DMS 273 (cell line): ENCODE data around the gene DTNBP1.

Experiments
- DNase-seq: peaks from one replicate; lab custom pipeline; 2025; ENCODE audit not compliant: unreplicated experiment; lab: John Stamatoyannopoulos, UW

The DTNBP1 gene

DNA sequence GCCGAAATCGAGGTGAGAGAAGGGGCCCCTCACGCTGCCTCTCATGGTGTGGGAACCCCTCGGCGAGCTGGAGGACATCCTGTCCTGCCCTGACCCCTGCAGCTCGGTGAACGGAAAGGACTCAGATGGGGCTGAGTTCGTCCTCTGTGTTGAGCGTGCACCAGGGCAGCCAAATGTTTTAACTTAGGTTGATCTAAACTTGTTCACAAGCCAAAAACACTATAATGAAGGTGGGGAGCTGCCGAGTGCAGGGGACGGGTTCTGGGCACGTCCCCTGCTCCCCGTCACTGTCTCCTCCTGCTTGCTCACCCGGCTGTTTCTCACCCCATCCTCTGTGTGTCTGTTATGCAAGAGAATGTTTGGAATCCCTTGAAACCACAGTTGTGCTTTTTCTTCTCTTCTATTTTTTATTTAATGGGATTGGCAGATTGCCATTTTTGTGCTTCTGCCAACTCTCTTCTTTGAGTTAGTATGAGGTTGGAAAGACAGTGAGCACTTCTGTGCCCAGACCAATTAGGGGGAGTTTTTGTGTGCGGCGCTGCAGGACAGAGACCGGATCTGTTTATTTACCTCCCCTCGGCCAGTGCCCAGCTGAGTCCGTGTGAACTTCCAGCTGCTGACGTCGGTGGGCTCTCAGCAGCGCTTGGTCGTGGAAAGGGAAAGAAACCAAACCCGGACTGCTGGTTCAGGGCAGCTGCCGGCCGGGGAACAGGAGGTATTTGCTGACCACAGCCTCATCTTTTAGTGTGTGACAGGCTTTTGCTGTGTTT is 158.1 kb downstream of the DTNBP1 start:
- DNase-seq: peak; percentile 80

DNA sequence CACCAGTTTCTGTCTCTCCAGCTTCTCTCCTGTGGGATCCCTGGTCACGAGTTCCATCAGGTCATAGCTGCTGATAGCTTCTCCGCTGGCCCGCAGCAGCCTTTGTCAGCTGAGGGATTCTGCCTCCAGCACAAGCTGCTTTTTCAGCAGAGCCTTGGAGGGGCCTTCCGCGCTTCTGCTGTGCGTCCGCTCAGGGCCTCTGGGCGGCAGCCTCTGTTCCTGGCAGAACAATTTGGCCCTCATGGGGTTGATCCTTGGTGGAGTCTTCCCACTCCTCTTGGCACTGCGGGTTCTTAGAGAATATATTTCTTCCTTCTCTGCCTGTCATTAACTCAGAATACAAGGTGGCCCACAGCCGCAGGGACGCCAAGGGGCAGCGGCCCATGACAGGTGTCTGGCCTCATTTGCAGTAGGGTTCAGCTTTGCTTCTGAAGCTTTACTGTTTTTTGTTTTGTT is 158.8 kb downstream of the DTNBP1 start:
- DNase-seq: peak; percentile 53

DNA sequence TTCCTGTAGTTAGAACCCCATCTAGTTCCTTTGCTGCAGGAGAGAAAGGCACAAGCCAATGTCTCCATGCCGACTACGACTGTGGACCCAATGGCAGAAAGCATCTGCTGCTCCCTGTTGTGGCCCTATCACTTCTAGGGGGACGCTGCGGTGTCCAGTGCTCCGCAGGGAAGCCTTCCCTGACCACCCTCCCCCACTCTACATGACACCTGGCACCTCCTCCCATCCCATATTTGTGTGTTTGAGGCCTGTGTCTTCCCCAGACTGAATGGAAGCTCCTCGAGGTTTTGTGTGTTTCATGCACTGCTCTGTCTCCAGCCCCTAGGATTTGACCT is 159.5 kb downstream of the DTNBP1 start:
- DNase-seq: no peak

DNA sequence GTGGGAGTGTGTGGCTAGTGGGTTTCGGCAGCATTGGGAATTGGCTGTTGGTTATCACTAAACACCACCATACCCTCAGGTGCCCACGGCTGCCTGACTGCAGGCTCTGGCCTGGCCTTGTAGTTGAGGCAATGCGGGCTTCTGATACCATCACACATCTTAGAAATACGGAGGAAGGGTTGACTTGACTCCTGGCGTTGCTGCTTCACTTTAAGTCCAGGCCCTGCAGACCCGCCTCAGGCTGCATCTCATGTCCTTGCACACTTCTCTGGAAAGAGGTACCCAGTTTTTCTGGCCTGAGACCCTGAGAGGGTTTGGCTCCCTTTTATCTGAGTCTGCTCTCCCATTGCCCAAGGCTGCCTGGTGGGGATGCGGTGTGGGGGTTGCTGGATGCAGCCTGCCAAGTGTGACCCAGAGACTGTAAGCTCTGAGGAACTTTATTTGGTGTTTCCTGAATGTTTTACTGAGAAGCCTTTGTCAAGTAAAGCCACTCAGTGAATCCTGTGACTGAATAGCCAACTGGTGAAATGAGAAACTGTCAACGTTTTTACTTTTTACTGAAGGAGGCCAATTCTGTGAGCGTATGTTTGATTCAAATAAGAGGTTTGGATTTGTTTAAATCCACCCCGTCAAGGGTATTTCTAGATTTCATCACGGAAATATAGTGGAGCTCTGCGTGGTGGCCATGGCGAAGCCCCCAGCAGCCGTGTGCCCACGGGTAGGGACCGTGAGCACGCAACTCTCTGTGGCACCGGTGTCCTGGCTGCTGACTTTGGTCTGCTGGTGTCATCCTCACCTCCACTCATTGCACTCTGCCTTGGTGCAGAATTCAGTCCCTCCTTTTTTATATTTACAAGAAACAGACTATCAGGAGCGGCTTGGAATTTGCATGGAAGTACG is 160.1 kb downstream of the DTNBP1 start:
- no peak for DNase-seq

DNA sequence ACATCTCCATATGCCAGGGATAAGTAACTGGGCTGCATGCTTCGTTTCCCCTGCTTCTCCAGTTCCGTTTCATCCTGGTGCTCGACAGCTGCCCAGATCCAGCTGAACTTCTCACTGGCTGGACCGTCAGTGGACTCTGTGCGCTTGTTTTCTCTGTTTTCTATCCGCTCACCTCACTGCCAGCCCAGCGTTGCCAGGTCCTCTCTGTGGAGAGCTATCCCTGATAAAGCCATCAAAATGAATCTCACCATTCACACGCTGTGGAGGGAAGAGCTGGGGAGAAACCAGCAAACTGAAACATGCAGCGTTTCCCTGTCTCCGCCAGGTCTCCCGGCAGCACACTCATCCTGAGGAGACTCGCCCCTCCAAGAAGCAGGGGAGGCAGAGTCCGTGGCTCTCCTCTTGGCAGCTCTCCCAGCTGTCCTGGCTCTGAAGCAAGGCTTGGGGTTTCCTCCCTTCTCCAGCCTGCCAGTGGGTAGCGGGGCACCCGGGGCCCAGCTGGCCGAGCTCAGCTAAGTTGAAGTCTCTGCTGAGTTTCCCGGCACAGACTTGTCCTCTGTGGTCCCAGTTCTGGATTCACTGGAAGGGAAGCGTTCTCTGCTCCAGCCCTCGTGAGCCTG is 160.9 kb downstream of the DTNBP1 start:
- peak; percentile 37 for DNase-seq

DNA sequence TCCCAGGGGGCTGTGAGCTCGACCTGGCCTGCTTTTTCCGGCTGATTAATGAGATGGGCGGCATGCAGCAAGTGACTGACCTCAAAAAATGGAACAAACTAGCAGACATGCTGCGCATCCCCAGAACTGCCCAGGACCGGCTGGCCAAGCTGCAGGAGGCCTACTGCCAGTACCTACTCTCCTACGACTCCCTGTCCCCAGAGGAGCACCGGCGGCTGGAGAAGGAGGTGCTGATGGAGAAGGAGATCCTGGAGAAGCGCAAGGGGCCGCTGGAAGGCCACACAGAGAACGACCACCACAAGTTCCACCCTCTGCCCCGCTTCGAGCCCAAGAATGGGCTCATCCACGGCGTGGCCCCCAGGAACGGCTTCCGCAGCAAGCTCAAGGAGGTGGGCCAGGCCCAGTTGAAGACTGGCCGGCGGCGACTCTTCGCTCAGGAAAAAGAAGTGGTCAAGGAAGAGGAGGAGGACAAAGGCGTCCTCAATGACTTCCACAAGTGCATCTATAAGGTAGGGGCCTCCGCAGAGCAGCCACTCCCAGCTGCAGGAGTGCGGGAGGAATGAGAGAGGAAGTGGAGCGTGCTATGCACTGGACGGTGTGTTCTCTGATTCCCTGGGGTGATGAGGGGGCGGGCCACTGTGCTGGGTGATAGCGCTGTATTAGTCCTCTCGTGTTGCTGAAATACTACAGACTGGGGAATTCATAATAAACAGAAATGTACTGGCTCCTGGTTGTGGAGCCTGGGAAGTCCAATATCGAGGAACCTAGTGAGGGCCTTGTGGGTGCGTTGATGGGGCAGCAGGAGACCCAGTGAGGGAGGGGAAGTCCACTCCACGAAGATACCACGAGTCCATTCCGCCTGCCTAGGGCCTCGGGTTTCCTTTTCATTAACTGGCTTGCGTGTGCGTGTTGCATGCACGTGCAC is 161.7 kb downstream of the DTNBP1 start:
- peak; percentile 27 for DNase-seq

DNA sequence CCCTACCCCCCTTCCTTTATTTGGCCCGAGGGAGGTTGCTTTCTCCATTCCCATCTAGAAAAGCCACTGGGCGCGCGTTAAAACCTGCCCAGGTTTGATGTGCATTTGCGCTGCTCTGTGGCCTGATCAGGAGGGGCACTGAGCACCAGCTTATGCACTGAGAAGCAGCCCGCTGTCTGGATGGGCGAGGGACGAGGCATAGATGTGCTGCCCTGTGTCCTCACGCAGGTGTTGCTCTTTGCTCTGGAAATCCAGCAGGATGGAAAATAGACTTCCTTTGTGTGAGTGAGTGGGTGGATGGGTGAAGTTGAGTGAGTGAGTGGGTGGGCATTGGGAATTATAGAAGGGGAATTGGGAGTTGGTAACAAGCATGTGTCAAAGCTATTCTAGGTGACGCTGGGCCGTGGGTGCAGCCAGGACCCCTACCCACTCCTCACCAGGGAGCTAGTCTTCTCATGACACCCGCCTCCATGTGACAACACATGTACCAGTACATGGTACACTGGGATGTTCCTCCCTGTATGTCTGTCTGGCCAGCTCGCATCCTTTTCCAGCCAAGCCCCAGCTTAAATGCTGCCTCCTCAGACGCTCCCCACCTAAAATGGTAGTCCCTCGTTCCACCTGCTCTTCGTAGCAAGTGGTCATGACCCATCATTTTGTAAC is 162.6 kb downstream of the DTNBP1 start:
- DNase-seq: no peak

DNA sequence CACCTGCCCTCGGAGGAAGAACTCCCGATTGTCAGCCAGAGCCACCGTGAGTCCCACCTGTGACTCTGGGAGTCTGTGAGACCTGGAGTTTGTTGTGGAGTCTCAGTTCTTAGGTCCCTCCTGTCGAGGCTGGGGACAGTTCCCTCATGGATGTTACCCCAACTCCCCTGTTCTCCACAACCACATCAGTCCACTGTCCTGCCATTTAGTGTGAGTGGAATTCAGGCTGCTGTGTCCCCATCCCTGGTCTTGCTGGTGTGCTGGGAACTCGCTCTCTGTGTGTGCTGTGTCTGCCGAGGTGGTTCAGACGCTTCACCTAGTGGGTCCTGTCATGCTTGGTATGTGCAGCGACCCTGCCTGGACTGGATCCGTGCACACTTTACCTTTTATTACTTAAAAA is 163.2 kb downstream of the DTNBP1 start:
- DNase-seq: no peak

DNA sequence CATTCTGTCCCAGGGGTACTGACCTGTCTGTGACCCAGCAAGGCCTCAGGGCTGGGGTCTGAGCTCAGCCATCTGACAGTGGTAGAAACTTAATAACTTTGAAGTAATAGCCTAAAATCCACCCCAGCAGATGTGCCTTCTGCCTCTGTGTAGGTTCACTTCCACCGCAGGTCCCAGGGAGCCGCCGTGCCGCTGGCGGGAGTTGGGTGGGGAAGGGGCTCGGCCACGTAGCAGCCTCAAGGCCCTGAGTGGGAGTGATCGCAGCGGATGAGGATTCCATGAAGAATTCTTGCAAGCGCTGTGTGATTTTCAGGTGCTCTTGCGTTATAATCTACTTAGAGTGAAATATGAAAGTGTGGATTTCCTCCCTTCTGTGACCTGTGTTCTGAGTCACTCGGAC is 163.7 kb downstream of the DTNBP1 start:
- no peak for DNase-seq

DNA sequence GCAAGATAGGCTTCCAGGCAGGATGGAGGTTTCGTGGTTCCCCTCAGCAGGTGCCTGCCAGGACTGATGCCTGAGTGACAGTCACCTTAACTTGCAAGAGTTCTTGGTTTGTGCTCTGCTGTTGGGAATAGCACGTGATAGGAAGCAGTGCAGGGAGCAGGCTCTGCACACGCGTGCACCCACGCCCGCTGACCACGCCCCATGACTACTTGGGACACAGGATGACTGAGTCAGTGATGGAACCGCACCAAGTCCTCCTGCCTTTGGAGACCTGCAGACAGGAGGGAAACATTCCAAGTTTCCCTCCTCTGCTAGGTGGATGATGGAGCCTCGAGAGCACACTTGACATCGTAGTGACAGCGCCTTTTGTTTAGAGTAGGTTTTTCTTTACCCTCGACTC is 164.2 kb downstream of the DTNBP1 start:
- DNase-seq: no peak

DNA sequence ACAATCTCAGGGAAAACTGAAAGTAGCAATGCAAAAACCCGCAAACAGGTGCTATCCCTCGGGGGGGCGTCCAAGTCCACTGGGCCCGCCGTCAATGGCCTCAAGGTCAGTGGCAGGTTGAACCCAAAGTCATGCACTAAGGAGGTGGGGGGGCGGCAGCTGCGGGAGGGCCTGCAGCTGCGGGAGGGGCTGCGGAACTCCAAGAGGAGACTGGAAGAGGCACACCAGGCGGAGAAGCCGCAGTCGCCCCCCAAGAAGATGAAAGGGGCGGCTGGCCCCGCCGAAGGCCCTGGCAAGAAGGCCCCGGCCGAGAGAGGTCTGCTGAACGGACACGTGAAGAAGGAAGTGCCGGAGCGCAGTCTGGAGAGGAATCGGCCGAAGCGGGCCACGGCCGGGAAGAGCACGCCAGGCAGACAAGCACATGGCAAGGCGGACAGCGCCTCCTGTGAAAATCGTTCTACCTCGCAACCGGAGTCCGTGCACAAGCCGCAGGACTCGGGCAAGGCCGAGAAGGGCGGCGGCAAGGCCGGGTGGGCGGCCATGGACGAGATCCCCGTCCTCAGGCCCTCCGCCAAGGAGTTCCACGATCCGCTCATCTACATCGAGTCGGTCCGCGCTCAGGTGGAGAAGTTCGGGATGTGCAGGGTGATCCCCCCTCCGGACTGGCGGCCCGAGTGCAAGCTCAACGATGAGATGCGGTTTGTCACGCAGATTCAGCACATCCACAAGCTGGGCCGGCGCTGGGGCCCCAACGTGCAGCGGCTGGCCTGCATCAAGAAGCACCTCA is 166.3 kb downstream of the DTNBP1 start:
- DNase-seq: no peak

DNA sequence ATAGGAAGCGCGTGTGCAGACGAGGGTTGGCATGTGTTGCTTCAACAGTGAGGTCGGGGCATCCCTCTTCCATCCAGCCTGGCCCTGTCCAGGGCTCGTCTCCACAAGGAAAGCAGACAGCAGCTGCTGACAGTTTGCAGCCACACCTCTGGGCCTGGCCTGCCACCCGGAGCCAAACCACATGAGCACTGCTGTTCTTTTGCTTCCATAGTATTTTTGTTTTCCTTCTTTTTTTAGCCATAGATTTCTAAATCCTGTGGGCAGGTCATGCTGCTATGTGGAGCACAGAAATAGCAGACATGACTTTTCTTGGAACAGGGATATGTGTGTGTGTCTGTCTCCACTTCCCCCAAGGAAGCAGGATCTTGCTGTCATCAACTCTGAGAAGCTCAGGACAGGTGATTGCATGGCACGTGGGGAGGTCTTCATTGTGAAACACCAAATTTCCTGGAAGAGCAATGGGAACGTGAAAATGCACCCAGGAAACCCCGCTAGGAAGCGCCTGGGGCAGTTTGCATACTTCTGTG is 167.4 kb downstream of the DTNBP1 start:
- no peak for DNase-seq

DNA sequence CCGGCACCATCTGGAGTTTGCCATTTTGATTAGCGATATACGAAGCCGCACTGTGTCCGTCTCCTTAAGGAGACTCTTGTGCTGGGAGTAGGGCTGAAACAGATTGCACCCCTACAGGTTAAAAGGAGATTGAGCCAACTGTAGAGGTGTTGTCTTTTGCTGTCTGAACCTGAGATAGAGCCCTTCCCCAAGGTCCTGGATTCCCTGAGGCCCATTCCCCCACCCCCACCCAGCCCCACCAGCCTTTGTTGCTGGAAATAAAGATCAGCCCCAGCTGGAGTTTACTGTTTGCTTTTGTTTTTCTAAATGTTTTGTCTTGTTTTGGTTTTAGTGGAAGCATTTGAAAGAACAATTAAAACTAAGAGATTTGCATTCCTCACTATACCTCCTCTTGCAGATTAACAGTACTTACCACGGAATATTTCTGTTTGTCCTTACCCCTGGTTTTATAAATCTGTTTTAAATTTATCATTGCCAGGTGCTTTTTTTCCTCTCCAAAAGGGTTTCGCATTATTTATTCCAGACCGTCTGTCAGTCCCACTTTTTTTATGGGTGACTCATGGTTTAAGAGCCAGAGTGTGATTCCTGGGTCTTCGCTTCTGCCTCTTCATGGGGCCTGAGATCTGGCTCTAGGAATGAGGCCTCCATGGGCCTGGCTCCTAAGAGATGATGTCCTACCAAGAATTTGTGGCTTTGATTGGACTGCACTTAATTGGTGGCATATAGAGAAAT is 169.2 kb downstream of the DTNBP1 start:
- peak; percentile 56 for DNase-seq

DNA sequence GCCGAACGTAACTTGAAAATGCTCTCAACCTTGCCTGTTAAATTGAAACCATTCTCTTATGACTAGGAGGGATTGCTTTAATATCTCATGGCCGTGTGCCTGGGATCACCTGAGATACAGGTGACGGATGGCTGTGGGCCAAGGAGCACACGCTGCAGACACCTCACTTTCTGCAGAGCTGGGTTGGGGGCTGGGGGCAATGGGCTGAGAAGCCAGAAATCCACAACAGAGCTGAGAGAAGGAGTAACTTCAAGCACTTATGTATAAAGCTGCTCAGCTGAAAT is 170.9 kb downstream of the DTNBP1 start:
- DNase-seq: no peak

DNA sequence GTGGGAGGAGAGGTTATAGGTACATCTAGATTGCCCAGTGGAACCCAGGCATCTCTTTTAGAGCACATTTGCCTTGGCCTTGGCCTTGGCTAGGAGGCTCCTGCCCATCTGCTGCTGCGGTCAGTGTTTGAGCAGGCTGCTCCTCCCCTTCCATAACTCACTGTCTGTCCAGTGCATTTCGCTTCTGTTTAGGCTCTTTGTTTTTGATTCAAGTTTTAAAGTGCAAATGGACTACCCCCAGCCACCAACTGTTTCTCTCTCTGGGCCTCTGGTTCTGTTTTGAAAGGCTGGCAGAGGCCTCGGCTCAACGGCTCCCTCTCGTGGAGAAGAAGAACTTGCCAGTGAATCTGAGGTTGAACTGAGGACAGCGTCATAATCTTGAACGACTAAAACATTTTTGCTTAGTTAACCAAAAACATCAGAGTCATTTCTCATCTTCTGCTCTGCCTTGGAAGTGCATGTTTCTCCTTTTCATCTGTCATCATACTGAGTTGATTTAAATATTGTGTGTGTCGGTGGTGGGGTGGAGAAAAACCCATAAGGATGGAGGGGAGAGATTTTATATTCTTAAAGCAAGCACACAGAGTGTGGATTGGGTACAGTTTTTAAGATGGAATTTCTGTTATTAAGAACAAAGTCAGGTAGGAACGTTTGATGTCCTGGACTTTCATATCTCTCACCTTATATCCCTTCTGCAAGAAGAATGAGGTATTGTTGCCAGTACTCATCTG is 171.4 kb downstream of the DTNBP1 start:
- peak; percentile 85 for DNase-seq

DNA sequence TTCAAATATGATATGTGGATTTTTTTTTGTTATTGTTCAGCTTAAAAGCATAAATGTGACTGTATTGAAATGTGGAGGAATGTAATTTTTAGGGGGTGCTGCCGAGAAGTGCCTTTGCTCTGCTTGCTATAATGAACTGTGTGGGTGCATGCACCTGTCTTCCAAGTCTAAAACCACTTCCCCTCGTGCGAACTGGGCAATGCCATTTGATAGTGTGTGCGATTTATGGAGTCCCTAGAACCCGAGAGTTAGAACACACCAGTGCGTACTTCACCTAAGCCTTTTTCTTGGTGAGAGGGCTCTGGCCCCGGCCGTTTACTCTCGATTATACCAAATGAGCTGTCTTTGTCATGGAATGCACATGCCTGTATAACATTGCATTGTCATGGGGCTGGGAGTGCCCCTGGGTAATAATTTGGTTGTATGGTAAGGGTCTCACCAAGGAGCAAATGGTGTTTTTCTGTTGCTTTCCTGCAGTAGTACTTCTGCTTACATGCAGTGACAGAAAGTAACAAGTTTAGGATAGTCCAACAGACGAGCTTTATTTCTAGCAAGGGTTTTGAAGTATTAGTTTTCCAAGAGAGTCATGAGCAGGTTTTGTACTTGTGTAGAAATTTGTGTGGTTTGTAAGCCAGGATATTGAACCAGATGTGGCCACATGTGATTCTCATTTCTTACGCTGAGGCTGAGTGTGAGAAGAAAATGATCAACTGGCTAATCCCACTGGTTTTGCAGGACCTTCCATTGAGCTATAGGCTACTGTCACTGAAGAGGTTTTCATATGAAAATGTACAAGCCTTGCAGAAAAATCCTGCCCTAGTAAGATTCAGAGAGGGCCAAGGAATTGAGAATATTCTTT is 172.4 kb downstream of the DTNBP1 start:
- no peak for DNase-seq

DNA sequence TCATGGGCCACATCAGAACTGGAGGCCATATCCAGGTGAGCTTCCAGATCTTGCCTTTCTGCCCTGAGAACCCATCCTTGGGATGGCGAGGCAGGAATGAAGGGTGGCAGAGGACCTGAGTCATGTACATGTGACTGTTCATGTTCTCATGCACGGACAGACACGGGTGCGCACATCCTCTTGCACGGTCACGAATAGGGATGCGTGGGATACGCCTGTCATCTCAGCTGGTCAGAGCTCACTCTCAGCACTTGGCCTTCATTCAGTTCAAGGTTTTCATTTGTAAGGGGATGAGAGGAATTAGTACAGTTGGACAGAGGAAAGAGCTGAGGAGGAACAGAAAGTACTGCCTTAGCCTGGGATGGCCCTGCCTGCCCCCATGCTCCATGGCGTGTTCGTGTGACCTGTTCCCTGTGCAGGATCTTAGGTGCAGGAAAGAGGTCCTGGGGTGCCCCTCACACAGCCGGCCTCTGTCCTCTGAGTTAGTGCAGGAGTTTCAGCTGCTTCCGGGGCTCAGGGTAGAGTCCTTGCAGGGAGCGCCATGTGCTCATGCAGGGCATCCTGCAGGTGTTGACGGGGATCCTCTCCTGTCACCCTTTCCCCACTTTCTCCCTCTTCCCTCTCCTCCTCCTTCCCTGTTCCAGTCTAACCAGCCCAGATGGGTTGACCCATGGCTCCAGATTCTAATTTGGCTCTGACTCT is 173.4 kb downstream of the DTNBP1 start:
- DNase-seq: no peak
